ENCODE data around the gene RAB36.

GRCh38 chr22:23147617-23148387 is 2.5 kb downstream of the RAB36 start:
- TF ChIP-seq, protein P1, sequence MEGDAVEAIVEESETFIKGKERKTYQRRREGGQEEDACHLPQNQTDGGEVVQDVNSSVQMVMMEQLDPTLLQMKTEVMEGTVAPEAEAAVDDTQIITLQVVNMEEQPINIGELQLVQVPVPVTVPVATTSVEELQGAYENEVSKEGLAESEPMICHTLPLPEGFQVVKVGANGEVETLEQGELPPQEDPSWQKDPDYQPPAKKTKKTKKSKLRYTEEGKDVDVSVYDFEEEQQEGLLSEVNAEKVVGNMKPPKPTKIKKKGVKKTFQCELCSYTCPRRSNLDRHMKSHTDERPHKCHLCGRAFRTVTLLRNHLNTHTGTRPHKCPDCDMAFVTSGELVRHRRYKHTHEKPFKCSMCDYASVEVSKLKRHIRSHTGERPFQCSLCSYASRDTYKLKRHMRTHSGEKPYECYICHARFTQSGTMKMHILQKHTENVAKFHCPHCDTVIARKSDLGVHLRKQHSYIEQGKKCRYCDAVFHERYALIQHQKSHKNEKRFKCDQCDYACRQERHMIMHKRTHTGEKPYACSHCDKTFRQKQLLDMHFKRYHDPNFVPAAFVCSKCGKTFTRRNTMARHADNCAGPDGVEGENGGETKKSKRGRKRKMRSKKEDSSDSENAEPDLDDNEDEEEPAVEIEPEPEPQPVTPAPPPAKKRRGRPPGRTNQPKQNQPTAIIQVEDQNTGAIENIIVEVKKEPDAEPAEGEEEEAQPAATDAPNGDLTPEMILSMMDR (optimal IDR thresholded peaks at IDR 0.05 in 1 of 3, IDR thresholded peaks at IDR 0.05 in 1 of 3, conservative IDR thresholded peaks at IDR 0.05 in 1 of 3; ENCODE audit: extremely low read depth in 1 of 3, insufficient read depth in 2 of 3, low read length in 3 of 3) = no peak
- no peak for TF ChIP-seq EZH2 (IDR thresholded peaks at IDR 0.05; ENCODE audit: low read length)

Data from keratinocyte (primary cell).